ENCODE results near the gene FAM149A. TPM values are rescaled to one million over a fixed set of nuclear protein-coding genes. Genes with fewer than 3 reads are reported as not detected.

Gene FAM149A
- total and polyA plus RNA-seq, 8 donors: 11.9 to 31.4 (median 20.6) TPM

DNA sequence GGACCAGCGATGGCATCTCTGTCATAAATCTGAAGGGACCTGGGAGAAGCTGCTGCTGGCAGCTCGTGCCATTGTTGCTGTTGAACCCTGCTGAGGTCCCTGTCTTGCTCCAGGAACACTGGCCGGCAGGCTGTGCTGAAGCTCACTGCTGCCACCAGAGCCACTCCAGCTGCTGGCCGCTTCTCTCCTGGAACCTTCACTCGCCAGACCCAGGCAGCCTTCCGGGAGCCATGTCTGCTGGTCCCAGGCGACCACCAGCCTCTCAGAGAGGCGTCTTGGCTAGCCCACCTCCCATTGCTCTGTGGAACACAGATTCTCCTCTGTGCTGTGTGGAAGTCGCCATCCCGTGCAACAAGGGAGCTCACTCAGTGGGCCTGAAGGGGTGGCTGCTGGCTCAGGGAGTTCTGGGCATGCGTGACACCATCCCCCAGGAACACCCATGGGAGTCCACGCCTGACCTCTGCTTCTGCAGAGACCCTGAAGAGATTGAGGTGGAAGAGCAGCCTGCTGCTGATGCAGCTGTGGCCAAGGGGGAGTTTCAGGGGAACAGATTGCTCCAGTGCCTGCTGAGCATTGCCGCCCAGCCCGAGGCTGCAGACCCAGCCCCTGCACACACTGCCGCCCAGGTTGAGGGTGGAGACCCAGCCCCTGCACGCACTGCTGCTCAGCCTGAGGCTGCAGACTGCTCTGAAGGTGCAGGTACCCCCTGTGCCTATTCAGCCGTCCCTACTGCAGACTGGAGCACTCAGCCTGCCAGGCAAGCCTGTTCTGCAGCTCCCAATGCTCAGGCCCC is 53.7 kb downstream of the FAM149A start:
- intact Hi-C loops (cut with DNase I): no loop called here
- TF ChIP-seq CTCF (IDR thresholded peaks at IDR 0.05): no peak
- Histone ChIP-seq H3K4me3 (no peak overlapping the region), H3K9me3 (no peaks in the 10 kb centered on the region), H3K36me3 (peaks cover 2 to 40% (median 19%) of the 10 kb centered on the region in 3 donors), H3K27ac (no peak overlapping the region), H3K4me1 (no peaks in the 10 kb centered on the region), H3K27me3 (no peaks in the 10 kb centered on the region)
- WGBS, 2 donors: 84 to 87% methylated on average over 17 of the region's 17 CpGs
- ATAC-seq (no peak), DNase-seq (no peak), FAIRE-seq (no peak)

DNA sequence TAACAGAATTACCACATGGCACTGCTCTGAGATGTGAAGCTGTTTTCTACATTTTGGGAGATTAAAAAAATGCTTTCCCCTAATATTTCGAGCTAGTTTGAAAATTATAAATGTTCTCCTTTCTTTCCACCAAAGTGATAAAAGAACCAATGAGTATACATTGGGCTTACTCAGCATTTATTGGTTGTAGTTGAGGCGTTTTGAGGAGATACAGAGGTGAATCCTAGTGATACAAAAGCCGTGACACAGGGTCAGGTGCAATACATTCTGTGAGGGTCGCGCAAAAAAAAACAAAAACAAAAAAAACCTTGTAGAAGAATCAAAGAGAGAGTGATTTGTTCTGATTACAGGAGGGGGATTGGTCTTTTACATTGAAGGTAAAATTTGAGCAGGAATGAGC is 54.5 kb downstream of the FAM149A start:
- Histone ChIP-seq H3K27ac (no peak overlapping the region), H3K27me3 (no peaks in the 10 kb centered on the region), H3K36me3 (peaks cover 2 to 43% (median 19%) of the 10 kb centered on the region in 3 donors), H3K4me1 (no peaks in the 10 kb centered on the region), H3K9me3 (no peaks in the 10 kb centered on the region), H3K4me3 (no peak overlapping the region)
- FAIRE-seq (no peak), DNase-seq (no peak), ATAC-seq (no peak)
- intact Hi-C loops (cut with DNase I): no loop called here
- no peak for TF ChIP-seq CTCF (IDR thresholded peaks at IDR 0.05)
- 82 to 84% methylated on average over 5 of the region's 5 CpGs for WGBS, 2 donors

DNA sequence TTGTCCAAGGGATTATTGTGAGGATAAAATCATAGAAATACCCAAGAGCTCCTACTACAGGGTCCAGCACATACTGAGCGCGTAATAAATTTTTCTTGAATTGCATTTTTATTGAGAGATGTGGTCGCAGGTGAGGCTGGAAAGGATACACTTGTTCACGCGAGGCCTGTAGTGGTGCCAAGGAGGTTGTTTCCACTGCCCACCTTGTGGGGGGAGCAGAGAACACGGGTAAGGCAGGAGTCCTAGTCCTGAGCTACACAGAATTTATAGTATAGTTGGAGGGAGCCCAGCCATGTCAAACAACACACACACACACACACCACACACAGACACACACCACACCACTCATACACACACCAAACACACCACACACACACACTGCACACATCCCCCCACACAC is 55.1 kb downstream of the FAM149A start:
- no peak overlapping the region for H3K27ac ChIP-seq
- H3K4me3 ChIP-seq: no peak overlapping the region
- FAIRE-seq (no peak), ATAC-seq (no peak), DNase-seq (no peak)
- H3K36me3 ChIP-seq: peaks cover 2 to 46% (median 23%) of the 10 kb centered on the region in 3 donors
- no peak for TF ChIP-seq CTCF (IDR thresholded peaks at IDR 0.05)
- H3K9me3 ChIP-seq: no peaks in the 10 kb centered on the region
- H3K27me3 ChIP-seq: no peaks in the 10 kb centered on the region
- WGBS, 2 donors: 86 to 87% methylated on average over 6 of the region's 6 CpGs
- intact Hi-C loops (cut with DNase I): no loop called here
- no peaks in the 10 kb centered on the region for H3K4me1 ChIP-seq

DNA sequence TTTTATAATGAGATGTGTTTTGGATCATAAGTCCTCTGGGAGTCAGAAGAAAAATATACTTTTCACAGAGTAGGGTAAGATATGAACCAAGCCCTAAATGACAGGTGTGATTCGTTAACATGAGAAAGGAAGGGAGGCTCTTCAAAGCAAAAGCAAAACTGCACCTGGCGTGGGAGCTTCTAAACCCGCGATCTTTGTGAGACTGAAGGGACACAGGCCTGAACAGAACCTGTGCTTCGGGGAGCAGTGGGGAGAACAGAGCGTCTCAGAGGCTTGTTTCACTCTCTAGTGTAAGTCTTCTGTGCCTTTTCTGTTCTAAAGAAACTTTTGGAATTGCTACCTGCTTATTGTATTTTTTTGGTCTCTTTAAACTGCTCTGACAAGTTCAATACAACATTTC is 56.6 kb downstream of the FAM149A start:
- H3K27me3 ChIP-seq: no peaks in the 10 kb centered on the region
- no peak overlapping the region for H3K27ac ChIP-seq
- peaks cover 0 to 41% (median 22%) of the 10 kb centered on the region in 3 donors for H3K36me3 ChIP-seq
- intact Hi-C loops (cut with DNase I): no loop called here
- H3K4me1 ChIP-seq: no peaks in the 10 kb centered on the region
- WGBS, 2 donors: 84 to 90% methylated on average over 6 of the region's 6 CpGs
- no peak overlapping the region for H3K4me3 ChIP-seq
- TF ChIP-seq CTCF (IDR thresholded peaks at IDR 0.05): no peak
- no peaks in the 10 kb centered on the region for H3K9me3 ChIP-seq
- DNase-seq: no peak
- no peak for ATAC-seq
- no peak for FAIRE-seq

GRCh38 chr4:186166852-186167512 is 62.5 kb downstream of the FAM149A start:
- intact Hi-C loops (cut with DNase I): no loop called here
- DNase-seq (no peak), FAIRE-seq (no peak), ATAC-seq (no peak)
- 93 to 95% methylated on average over 15 of the region's 15 CpGs for WGBS, 2 donors
- H3K9me3 ChIP-seq: no peaks in the 10 kb centered on the region
- TF ChIP-seq CTCF (IDR thresholded peaks at IDR 0.05): no peak
- no peaks in the 10 kb centered on the region for H3K27me3 ChIP-seq
- H3K4me3 ChIP-seq: no peak overlapping the region
- H3K36me3 ChIP-seq: peaks cover 0 to 19% (median 13%) of the 10 kb centered on the region in 3 donors
- H3K27ac ChIP-seq: no peak overlapping the region
- H3K4me1 ChIP-seq: no peaks in the 10 kb centered on the region
